GM18499 (cell line): Measurements from ENCODE around the gene SMIM15.

Source experiments
- ATAC-seq: cut with Tn5 transposase; IDR thresholded peaks from one replicate; pipeline ENCODE4 v1.9.1; 2021; ENCODE audit warnings: moderate number of reproducible peaks; ENCODE audit not compliant: insufficient read depth, unreplicated experiment

The SMIM15 gene

DNA sequence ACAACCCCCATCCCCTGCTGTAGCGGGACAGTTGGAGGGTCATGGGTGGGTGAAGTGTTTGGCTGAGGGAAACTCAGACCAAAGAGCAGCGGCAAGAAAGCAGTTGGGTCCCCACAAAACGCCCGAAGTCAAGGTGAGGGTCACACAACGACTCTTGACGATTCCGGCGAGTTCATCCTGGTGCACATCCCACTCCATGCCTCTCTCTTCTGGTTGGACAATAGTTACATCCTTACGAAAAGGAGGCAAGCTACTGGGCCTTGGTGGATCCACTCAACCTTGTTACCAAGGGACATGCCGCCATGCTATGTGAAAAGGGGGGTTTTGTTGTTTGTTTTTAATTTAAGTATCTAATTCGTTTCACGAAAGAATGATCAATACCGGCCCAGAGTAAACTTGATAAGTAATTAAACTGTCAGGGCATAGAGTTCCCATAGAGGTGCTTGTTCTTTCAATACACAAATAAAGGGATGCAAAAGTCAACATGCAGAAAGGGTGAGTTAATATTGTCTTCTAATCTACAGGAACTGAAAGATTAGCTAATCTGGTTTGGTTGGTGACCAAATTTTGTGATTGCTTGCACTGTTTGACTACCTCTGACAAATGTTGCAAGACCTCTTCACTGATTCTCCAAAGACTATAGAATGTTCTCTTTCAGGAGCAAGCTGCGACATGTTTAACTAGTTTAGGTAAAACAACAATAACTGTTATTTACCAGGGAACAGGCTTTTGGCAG lies 732 bp upstream of the SMIM15 start:
- ATAC-seq, result no peak

DNA sequence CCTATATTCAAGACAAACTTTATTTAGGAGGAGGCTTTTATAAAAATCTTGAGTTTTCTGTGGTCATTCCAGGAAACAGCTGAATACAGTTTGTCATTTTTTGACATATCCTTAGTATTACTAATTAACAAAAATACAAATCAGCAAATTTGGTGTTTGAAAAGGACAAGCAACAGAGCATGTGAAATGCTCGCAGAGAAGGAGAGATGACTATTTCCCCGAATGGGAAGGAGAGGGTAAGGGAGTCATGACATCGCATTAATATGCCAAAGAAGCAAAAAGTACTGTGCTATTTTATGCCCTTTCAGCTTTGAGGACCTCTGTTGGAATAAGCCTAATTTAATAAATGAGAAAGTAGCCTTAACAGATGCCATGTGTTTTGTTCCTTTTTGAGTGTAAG lies 1.8 kb downstream of the SMIM15 start:
- no peak for ATAC-seq

DNA sequence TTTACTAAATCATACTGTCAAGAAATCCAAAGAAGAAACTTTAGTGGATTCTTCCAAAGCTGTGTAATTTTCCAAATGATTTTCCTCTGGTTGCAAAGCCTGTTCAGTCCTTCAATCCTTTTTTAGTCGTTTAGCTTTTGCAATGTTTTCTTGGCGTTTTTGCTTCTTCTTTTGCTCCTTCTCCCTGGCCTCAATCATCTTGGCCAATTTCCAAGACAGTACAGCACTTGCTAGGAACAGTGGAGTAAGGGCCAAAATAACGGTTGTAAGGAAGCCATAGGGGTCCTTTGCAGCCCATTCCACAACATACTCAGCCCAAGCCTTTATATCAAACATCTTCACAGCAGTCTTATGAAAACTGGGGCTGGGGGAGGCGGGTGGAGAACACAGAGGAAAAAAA lies 2.4 kb downstream of the SMIM15 start:
- no peak for ATAC-seq

DNA sequence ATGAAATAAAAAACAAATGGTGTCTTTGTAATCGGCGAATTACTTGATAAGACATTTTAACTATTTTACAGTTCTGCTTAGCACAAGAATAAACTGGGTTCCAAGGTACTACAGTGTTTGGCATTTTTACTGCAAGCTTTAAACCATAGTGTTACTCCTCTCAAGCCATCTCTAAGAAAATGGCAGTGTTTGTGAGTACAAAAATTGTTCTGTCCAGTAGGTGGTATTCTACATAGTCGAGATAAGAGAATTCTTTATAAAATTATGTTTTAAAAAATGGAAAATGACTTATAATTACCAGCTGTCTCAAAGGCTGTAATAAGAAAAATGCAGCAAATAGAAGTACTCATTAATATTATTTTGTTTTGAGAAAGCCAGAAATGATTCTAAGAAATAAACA lies 3.2 kb downstream of the SMIM15 start:
- no peak for ATAC-seq

- no peak for ATAC-seq
Measured at GRCh38 chr5:61151893-61152292, 10.4 kb downstream of the SMIM15 start.

DNA sequence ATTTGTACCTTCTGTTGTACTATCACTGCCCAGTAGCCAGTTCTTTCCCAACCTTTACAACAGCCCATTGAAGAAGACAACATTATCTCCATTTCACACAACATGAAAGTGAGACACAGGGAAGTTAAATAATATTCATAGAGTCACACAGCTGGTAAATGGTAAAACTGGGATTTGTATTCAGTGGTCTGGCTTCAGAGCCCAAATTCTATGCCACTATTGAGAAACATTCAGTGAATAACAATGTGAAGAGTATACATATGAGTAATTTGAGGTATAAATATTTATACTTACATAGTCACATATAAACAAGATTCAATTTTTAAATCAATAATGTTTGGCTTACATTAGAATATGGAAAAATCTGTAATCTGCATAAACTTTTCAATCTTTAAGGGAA lies 13.8 kb downstream of the SMIM15 start:
- no peak for ATAC-seq

DNA sequence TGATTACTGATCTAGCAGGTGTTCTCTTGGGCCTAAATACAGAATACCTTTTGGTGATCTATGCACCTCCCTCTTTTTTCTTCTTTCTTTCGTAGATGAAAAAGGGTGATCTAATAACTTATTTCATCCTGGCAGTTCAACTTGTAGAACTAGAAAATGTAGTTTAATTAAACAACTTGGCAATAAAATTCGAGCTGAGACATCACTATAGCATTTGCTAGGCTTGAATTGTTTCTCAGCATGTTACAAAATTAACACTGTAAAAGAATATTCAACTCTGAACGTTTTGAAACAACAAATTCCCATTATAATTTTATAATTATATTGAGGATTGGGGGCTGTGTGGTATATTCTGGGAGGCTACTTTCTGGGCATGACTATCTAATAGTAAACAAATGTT lies 19.5 kb downstream of the SMIM15 start:
- ATAC-seq, result no peak

DNA sequence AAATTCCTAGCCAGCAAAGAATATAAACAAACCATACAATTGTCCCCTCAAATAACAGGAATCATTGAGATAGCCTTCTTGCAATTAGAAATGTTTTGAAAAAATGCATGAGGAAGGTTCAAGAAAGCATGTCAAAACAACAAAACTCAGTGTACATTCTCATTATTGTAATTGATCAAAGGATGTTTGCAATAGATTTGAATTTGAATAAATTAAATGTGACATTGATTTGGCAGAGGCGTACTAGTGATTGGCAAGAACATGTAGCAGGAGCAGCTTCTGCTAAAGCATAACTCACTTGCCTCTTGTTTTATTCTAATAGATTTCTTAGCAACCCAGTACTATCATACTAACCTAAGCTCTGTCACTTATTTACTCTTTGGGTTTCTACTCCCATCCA lies 19.9 kb downstream of the SMIM15 start:
- ATAC-seq, result no peak

DNA sequence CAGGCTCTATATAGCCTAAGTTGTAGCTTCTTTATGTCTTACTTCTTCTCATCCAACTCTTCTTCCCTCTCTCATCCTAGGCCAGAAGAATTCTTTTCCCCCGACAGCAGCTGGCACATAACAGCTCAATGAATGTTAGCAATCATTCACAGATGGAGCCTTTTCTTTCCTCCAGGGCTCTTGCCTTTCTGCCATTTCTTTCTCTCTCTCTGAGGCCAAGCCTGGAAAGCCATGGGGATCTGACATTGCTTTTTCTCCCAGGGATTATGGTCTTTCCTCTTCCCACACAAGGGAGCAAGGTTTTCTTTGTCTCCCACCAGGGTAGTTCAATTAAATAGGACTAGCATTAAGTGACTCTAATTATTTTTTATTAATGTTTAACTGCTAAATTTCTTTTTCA lies 20.5 kb downstream of the SMIM15 start:
- no peak for ATAC-seq

- ATAC-seq, result no peak
Measured at GRCh38 chr5:61139931-61140330, 22.3 kb downstream of the SMIM15 start.

- ATAC-seq, result no peak
Measured at GRCh38 chr5:61139094-61139873, 23.0 kb downstream of the SMIM15 start.

- ATAC-seq, result no peak
Measured at GRCh38 chr5:61137835-61138234, 24.4 kb downstream of the SMIM15 start.

DNA sequence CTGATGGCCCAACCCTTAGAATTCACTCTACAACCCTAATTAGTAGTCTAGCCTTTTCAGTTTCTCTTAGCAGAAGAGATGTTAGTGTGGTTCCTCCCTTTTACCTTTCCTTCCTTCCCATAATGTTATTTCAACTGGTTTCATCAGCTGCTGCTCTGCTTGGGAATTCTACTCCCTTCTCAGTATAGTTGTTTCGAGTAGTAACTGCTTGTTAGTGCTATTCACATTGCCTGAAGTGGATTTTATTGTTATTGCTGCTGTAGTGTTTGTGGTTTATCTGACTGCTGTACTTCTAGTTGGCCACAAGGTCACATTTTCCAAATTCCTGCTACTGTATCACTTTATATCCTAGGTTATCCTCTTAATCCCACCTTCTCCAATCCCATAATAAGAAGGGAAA lies 29.7 kb downstream of the SMIM15 start:
- ATAC-seq, result no peak

- ATAC-seq, result no peak
Measured at GRCh38 chr5:61130289-61130688, 32.0 kb downstream of the SMIM15 start.

DNA sequence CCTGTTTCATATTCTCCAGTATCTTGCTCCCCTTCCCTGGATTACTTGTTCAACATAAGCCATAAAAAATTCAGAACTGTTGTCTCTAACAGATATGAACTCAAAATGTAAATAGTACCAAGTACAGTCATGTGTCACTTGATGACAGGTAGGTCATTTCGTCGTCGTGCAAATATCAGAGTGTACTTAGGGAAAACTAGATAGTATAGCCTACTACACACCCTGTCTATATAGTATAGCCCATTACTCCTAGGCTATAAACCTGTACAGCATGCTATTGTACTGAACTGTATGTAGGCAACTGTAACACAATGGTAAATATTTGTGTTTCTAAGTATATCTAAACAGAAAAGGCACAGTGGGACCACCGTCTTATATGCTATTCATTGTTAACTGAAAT lies 39.1 kb downstream of the SMIM15 start:
- no peak for ATAC-seq

- ATAC-seq, result no peak
Measured at GRCh38 chr5:61120534-61120933, 41.7 kb downstream of the SMIM15 start.

DNA sequence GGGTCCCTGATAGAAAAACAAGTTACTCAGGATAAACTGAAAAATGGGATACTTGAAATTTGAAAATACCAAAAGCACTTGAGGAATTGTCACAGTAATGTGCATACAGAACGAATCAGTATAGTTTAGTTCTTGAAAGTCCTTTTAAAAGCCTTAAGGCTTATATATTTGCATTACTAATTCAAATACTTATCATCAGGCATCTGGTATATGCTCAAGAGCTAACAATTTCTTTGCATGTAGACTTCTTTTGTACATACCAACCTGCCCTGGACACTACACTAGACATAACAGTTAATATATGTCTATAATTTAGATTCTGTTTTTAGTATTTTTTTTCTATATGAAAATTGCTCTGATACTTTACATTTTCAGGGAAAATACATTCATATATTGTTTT lies 43.2 kb downstream of the SMIM15 start:
- ATAC-seq, result no peak

- ATAC-seq, result no peak
Measured at GRCh38 chr5:61115968-61116367, 46.3 kb downstream of the SMIM15 start.

GRCh38 chr5:61114441-61114840 lies 47.8 kb downstream of the SMIM15 start:
- ATAC-seq, result no peak
